B cell (primary cell): ENCODE results near the gene CD40. TPM values are rescaled to one million over a fixed set of nuclear protein-coding genes. Genes with fewer than 3 reads are reported as not detected.

Source experiments
- ATAC-seq: fragments of 200-7000 bp; cut with Tn5 transposase; one replicate; pipeline ENCODE4 v1.10.0; 2021; ENCODE audit warnings: low read depth, mild to moderate bottlenecking, moderate number of reproducible peaks, moderate library complexity
- CTCF ChIA-PET: fragments of 350-600 bp; sonication (Branson Sonifier 250); formaldehyde crosslinking; loops from one replicate; lab custom pipeline; 2021; ENCODE audit warnings: antibody characterized with exemption, inconsistent platforms; lab: Charles Lee
- POLR2A ChIA-PET: fragments of 350-600 bp; sonication (Branson Sonifier 250); formaldehyde crosslinking; loops from one replicate; lab custom pipeline; 2021; ENCODE audit warnings: antibody characterized with exemption; lab: Charles Lee
- DNase-seq: peaks from one replicate; pipeline ENCODE4 v3.0.0; 2013
- H2AFZ ChIP-seq: 2 replicates; pipeline ENCODE4 v1.6.1; 2012; ENCODE audit warnings: mild to moderate bottlenecking, low read depth, low read length; ENCODE audit not compliant: insufficient read depth, poor library complexity, severe bottlenecking
- H3K27ac ChIP-seq, 2 donors: 1 replicate in 1 of 2; 2 replicates in 1 of 2; pipeline ENCODE4 v1.5.1; 2012 to 2013; ENCODE audit warnings: low read length in 2 of 2, mild to moderate bottlenecking in 2 of 2, moderate library complexity in 1 of 2
- H3K27me3 ChIP-seq, 4 experiments: fragments of 200-600 bp in 1 of 4; sonication (generic) in 1 of 4; replicated peaks in 1 of 4; 1 replicate in 2 of 4; 2 replicates in 2 of 4; pipeline versions ENCODE4 v1.6.1 to v1.7.0; 2013 to 2016; ENCODE audit warnings: low read length in 3 of 4, mild to moderate bottlenecking in 2 of 4, mixed read lengths in 1 of 4, moderate library complexity in 1 of 4; ENCODE audit not compliant: insufficient read depth in 4 of 4, control insufficient read depth in 3 of 4; ENCODE audit errors: control extremely low read depth in 1 of 4
- H3K36me3 ChIP-seq, 2 experiments: replicated peaks in 1 of 2; 1 replicate in 1 of 2; 2 replicates in 1 of 2; pipeline versions ENCODE4 v1.6.1 to v1.7.1; 2013; ENCODE audit warnings: low read length in 1 of 2; ENCODE audit not compliant: insufficient read depth in 2 of 2, control insufficient read depth in 1 of 2; ENCODE audit errors: control extremely low read depth in 1 of 2, extremely low read depth in 1 of 2
- H3K4me1 ChIP-seq, 2 donors: fragments of 200-600 bp in 1 of 2; sonication (generic) in 1 of 2; 1 replicate in 1 of 2; 2 replicates in 1 of 2; pipeline versions ENCODE4 v1.5.1 to v1.6.1; 2013 to 2017; ENCODE audit warnings: low read length in 2 of 2; ENCODE audit not compliant: control insufficient read depth in 2 of 2, insufficient read depth in 2 of 2
- H3K4me2 ChIP-seq: replicated peaks from 2 replicates; pipeline ENCODE3; 2012; ENCODE audit warnings: mild to moderate bottlenecking, low read depth, low read length; ENCODE audit not compliant: poor library complexity, severe bottlenecking
- H3K4me3 ChIP-seq, 5 experiments: fragments of 200-600 bp in 1 of 5; sonication (generic) in 1 of 5; 1 replicate in 3 of 5; 2 replicates in 2 of 5; pipeline versions ENCODE4 v1.5.1 to v1.7.0; 2011 to 2016; ENCODE audit warnings: low read length in 4 of 5, mild to moderate bottlenecking in 4 of 5, low read depth in 2 of 5, control low read depth in 1 of 5, moderate library complexity in 1 of 5; ENCODE audit not compliant: insufficient read depth in 1 of 5; ENCODE audit errors: control extremely low read depth in 1 of 5, extremely low read depth in 1 of 5
- H3K79me2 ChIP-seq: fragments of 200-600 bp; sonication (generic); one replicate; pipeline ENCODE4 v1.6.0; 2016; ENCODE audit warnings: low read length; ENCODE audit not compliant: control insufficient read depth, insufficient read depth
- H3K9ac ChIP-seq: fragments of 200-600 bp; sonication (generic); 2 replicates; pipeline ENCODE4 v1.6.1; 2017; ENCODE audit warnings: mild to moderate bottlenecking, low read length, moderate library complexity
- H3K9me3 ChIP-seq, 3 donors: one replicate each; pipeline versions ENCODE4 v1.6.1 to v1.7.1; 2013; ENCODE audit warnings: low read length in 2 of 3; ENCODE audit not compliant: control insufficient read depth in 2 of 3, insufficient read depth in 1 of 3; ENCODE audit errors: control extremely low read depth in 1 of 3
- H4K20me1 ChIP-seq: 2 replicates; pipeline ENCODE4 v1.6.0; 2012; ENCODE audit warnings: mild to moderate bottlenecking, low read length; ENCODE audit not compliant: insufficient read depth, control insufficient read depth, poor library complexity, severe bottlenecking
- H3K27ac Mint-ChIP-seq: one replicate; pipeline ENCODE4 v1.8.0; 2021; ENCODE audit warnings: mixed read lengths
- H3K27me3 Mint-ChIP-seq: one replicate; pipeline ENCODE4 v1.8.0; 2021; ENCODE audit warnings: mixed read lengths
- H3K4me1 Mint-ChIP-seq: one replicate; pipeline ENCODE4 v1.8.0; 2021; ENCODE audit warnings: mixed read lengths
- H3K4me3 Mint-ChIP-seq: one replicate; pipeline ENCODE4 v1.8.0; 2021; ENCODE audit warnings: mixed read lengths
- H3K9me3 Mint-ChIP-seq: one replicate; pipeline ENCODE4 v1.8.0; 2022; ENCODE audit warnings: mixed read lengths; ENCODE audit not compliant: insufficient read depth
- EZH2 ChIP-seq: IDR thresholded peaks from 2 replicates; pipeline ENCODE4 v1.6.1; 2012; ENCODE audit warnings: borderline replicate concordance, low read depth, mild to moderate bottlenecking, moderate library complexity, low read length; ENCODE audit not compliant: insufficient read depth, poor library complexity, severe bottlenecking
- WGBS: methylation state at CpG from one replicate; pipeline ENCODE4 v1.1.5; 2013; ENCODE audit warnings: missing lambda C conversion rate; ENCODE audit not compliant: insufficient coverage; 5-methylcytosine and 5-hydroxymethylcytosine counted together
- intact Hi-C: fragments of 100-400 bp; cut with micrococcal nuclease; formaldehyde crosslinking; loops from one replicate; pipeline ENCODE4 v1.10.0; 2022
- polyA plus RNA-seq: library from polyadenylated mRNA; depleted of rRNA; stranded (reverse); fragments of >200 nt; gene quantifications from 2 replicates; pipeline ENCODE4 v1.2.3, GENCODE V29; 2012
- total RNA-seq, 2 donors: library from RNA; stranded (reverse); fragments of 120-200 nt in 1 of 2; gene quantifications; 1 replicate in 1 of 2; 2 replicates in 1 of 2; pipeline versions ENCODE4 v1.2.3 to v1.2.4, GENCODE V29; 2013 to 2022
- TF ChIP-seq, protein P1 (sequence below): fragments of 200-600 bp; IDR thresholded peaks from one replicate; pipeline ENCODE4 v1.8.0; 2022; ENCODE audit warnings: antibody characterized with exemption, mild to moderate bottlenecking

The CD40 gene
- total and polyA plus RNA-seq, 2 donors (not counting 1 experiment from before 2014, with no cell fraction given), result 210 to 215 TPM

DNA sequence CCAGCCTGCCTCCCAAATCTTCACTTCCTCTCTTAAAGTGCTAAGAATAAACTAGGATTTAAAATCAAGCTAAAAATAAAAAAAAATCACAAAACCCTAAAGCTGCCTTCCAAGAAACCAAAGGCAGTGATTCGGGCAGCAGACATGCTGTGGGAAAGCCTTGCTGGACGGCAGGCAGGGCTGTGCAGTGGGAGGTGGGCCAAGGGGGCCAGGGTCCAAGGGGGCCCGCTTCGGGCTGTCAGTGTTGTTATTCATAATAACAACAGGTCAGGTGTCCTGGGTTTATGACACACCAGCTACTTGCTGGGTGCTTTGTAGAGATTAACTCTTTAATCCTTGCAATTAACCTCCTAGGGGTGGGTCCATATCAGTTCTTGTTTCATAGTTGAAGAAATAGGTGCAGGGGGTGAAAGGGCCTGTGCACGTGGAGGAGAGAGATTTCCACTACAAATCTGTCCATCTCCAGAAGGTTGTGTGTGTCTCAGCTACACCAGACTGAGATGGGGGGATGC lies 40.4 kb downstream of the CD40 start:
- TF ChIP-seq, protein P1, sequence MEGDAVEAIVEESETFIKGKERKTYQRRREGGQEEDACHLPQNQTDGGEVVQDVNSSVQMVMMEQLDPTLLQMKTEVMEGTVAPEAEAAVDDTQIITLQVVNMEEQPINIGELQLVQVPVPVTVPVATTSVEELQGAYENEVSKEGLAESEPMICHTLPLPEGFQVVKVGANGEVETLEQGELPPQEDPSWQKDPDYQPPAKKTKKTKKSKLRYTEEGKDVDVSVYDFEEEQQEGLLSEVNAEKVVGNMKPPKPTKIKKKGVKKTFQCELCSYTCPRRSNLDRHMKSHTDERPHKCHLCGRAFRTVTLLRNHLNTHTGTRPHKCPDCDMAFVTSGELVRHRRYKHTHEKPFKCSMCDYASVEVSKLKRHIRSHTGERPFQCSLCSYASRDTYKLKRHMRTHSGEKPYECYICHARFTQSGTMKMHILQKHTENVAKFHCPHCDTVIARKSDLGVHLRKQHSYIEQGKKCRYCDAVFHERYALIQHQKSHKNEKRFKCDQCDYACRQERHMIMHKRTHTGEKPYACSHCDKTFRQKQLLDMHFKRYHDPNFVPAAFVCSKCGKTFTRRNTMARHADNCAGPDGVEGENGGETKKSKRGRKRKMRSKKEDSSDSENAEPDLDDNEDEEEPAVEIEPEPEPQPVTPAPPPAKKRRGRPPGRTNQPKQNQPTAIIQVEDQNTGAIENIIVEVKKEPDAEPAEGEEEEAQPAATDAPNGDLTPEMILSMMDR, result no peak
- TF ChIP-seq EZH2, result no peak
- CTCF ChIA-PET, result interaction anchor here (0.6 to 1.0 kb wide), 2 partner anchors 9 to 593 kb away, joined by 3 to 5 read pairs; no protein-coding TSS in a partner anchor

DNA sequence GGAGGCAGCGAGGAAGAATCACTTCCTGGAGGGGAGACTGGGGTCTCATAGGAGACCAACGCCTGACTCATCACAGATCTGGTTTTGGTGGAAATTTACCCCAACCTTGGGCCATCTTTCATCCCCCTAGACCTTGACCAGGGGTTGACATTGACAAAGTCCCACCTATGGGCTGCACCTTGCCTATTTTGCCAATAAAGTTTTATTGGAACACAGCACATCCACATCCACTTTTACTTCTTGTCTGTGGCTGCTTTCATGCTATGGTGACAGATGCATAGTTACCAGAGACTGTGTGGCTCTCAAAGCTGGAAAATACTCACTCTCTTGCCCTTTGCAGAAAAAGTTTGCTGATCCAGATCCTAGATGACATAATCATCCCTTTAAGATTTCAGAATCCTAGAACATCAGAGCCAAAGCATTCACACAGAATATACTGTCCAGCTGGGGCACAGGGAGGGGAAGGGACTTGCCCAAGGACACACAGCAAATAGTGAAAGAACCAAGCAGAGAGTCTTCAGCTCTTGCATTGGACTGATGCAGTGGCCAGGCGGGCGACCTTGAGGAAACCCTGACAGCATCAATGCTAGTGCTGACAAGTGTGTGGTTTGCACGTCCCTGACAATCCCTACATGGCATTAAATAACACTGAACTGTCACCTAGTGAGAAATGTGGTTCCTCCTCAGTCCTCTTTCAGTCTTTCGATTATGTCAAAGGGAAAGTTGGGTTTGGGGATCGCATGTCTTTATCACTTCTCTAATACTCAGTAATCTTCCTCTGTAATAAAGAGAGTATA lies 41.2 kb downstream of the CD40 start:
- Mint-ChIP-seq H3K4me3 (no peak overlapping the region), H3K27ac (no peak overlapping the region), H3K9me3 (no peaks in the 10 kb centered on the region), H3K27me3 (peaks cover 59% of the 10 kb centered on the region), H3K4me1 (no peaks in the 10 kb centered on the region)
- no peak overlapping the region for H3K9ac ChIP-seq
- H3K27ac ChIP-seq, result no peak overlapping the region
- peaks cover 0 to 17% (median 0%) of the 10 kb centered on the region in 4 experiments for H3K27me3 ChIP-seq
- no peaks in the 10 kb centered on the region for H3K4me1 ChIP-seq
- H3K4me3 ChIP-seq, result no peak overlapping the region
- no peaks in the 10 kb centered on the region for H4K20me1 ChIP-seq
- no peak overlapping the region for H2AFZ ChIP-seq
- H3K79me2 ChIP-seq, result no peaks in the 10 kb centered on the region
- no peaks in the 10 kb centered on the region for H3K36me3 ChIP-seq
- H3K4me2 ChIP-seq, result no peak overlapping the region
- TF ChIP-seq, protein P1, result no peak
- TF ChIP-seq EZH2, result no peak
- ATAC-seq (no peak), DNase-seq (no peak)
- intact Hi-C loops, result no loop called here
- ChIA-PET POLR2A (no interaction called here), CTCF (no interaction called here)
- no peaks in the 10 kb centered on the region for H3K9me3 ChIP-seq
- WGBS, result 50% methylated on average over 2 of the region's 7 CpGs

More for the DNA sequence above, 40.4 kb downstream of the CD40 start:
- Mint-ChIP-seq H3K27ac (no peak overlapping the region), H3K9me3 (no peaks in the 10 kb centered on the region), H3K4me1 (no peaks in the 10 kb centered on the region), H3K4me3 (no peak overlapping the region), H3K27me3 (peaks cover 54% of the 10 kb centered on the region)
- no peak overlapping the region for H3K9ac ChIP-seq
- no CpG with 5 or more reads among the region's 5 CpGs for WGBS
- no peaks in the 10 kb centered on the region for H3K36me3 ChIP-seq
- peaks cover 0 to 20% (median 0%) of the 10 kb centered on the region in 4 experiments for H3K27me3 ChIP-seq
- POLR2A ChIA-PET, result no interaction called here
- H2AFZ ChIP-seq, result no peak overlapping the region
- H3K4me2 ChIP-seq, result no peak overlapping the region
- no peak overlapping the region for H3K27ac ChIP-seq
- H3K9me3 ChIP-seq, result no peaks in the 10 kb centered on the region
- H4K20me1 ChIP-seq, result no peaks in the 10 kb centered on the region
- no peak for DNase-seq
- intact Hi-C loops, result no loop called here
- no peaks in the 10 kb centered on the region for H3K79me2 ChIP-seq
- no peaks in the 10 kb centered on the region for H3K4me1 ChIP-seq
- ATAC-seq, result no peak
- H3K4me3 ChIP-seq, result no peak overlapping the region
